Glomerular endothelial cell (primary cell): ENCODE results near the gene ABCC1. TPM values are rescaled to one million over a fixed set of nuclear protein-coding genes. Genes with fewer than 3 reads are reported as not detected.

Experiments used
- DNase-seq: peaks from one replicate; pipeline ENCODE4 v3.0.0-alpha.2; 2011; ENCODE audit warnings: low read depth, low spot score; ENCODE audit errors: extremely low read depth
- total RNA-seq: library from RNA; depleted of rRNA; stranded (reverse); fragments of >200 nt; gene quantifications from 2 replicates; pipeline ENCODE4 v1.2.3, GENCODE V29; 2015

ABCC1 gene
- total RNA-seq, 1 donor from 2014 or later, result 77.9 TPM

DNA sequence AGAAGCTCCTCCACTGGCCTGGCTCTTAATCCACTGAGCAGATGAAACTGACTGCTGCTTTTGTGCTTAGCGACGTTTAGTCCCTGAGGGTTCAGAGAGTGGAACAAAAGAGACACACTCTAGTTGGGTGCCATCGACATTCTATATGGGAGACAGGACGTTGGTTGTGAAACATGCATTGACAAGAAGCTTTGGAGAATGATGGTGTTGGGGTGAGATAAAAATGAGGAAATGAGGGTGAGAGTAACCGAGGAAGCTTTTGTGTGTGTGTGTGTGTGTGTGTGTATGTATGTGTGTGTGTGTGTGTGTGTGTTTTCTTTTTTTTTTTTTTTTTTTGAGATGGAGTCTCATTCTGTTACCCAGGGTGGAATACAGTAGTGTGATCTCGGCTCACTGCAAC, 89.5 kb downstream of the ABCC1 start:
- no peak for DNase-seq

DNA sequence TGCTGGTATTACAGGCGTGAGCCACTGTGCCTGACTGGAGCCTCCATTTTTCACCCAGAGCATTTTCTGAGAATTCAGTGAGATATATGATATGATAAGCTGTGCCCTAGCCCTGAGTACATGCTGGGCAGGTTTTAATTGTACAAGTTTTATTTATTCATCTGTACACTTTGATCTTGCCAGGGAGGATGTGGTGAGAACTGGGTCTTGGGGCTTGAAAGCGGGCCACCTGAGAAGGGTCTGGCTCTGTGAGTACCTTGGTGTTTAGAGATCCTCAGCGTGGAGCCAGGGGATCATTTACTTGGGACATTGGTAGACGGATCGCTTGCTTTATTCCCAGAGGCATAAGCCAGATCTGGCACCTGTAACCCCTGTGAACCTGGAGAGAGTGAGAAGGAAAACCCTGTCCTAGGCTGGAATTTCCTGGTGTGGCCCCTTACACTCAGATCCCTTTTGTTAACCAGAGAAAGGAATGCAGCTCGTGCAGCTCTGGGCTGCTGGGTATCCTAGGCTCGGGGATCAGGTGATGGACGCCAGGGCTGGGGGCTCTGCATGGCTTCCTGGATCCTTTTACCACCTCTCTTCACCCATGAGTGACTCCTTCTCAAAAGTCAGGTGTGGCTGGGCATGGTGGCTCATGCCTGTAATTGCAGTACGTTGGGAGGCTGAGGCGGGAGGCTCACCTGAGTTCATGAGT, 91.9 kb downstream of the ABCC1 start:
- DNase-seq, result no peak

DNA sequence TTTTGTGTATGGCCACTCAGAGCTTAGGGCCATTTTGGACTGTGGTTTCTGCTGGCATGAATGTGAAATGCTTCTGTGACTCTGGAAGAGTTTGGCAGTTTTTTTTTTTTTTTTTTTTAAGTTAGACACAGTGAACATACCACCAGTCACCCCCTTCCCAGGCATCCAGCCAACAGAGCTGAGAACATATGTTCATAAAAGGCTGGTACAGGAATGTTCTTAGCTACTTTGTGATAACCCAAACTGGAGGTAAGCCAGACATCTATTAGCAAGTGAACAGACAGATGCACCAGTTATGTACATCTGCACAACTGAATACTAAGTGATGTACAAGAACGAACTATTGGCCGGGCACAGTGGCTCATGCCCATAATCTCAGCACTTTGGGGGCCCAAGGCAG, 92.7 kb downstream of the ABCC1 start:
- no peak for DNase-seq

DNA sequence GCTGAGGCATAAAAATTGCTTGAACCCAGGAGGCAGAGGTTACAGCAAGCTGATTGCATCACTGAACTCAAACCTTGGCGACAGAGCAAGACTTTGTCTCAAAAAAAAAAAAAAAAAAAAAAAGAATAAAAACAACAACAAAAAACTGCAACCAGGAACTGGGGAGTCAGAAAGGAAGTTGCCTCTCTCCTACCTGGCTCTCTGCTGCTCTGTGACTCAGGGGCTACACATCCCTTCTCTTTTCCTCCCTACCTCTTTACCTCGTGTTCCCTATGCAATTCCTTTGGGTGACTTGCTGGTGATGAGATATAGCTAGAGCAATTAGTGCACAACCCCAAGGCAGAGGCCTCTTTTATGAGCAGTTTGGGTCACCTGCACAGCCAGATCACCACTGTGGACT, 95.9 kb downstream of the ABCC1 start:
- no peak for DNase-seq

DNA sequence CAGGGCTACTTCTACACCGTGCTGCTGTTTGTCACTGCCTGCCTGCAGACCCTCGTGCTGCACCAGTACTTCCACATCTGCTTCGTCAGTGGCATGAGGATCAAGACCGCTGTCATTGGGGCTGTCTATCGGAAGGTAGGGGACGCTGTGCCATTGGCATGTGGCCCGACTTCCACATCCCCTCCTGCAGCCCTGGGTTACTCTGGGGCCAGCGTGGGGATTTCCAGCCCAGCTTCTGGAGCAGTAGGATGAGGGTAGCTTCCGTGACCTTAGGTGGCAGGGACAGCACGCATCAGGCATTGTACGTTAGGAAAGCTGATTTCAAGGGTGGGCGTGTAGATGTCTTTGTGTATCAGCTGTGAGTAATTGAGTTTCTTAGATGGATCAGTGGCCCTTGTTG, 96.5 kb downstream of the ABCC1 start:
- DNase-seq, result no peak

DNA sequence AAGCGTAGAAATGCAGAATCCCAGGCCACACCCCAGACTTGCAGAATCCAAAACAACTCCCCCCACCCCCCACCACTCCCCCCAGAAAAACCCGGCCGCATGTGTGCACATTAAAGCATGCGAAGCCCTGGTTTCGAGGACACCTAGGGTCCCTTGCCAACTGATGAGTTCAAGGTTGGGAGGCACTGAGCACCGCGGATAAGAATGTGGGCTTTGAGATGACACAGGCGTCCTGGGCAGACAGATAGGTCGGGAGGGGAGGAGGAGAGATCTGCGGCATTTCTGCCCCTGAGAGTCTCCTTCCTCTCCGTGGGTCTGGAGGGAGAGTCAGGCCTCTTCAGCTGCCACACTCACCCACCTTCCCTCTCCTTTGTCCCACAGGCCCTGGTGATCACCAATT, 98.3 kb downstream of the ABCC1 start:
- no peak for DNase-seq

DNA sequence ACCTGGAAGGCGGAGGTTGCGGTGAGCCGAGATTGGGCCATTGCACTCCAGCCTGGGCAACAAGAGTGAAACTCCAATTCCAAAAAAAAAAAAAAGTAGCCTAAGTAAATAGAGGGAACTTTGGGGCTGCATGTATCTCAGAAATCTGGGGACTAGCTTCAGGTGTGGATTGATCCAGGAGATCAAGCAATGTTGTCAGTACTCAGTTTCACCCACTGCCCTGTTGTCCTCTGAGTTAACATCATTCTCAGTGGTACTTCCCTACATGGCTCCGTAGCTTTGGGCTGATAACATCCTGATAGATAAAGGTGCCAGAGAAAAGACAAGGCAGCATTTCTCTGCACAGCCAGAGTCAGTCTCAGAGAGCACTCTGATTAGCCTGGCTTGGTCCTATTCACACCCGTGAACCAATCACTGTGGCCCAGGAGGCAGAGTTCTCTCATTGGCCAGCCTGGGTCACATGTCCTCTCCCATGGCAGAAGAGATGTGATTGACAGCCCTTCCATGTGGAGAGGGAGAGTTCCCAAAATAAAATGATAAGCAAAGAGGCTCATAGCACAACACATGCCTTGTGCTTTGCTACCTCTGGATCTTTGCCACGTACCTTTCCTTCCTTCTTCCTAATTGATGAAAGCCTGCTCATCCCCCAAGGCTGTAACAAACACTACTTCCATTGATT, 99.6 kb downstream of the ABCC1 start:
- DNase-seq, result no peak

DNA sequence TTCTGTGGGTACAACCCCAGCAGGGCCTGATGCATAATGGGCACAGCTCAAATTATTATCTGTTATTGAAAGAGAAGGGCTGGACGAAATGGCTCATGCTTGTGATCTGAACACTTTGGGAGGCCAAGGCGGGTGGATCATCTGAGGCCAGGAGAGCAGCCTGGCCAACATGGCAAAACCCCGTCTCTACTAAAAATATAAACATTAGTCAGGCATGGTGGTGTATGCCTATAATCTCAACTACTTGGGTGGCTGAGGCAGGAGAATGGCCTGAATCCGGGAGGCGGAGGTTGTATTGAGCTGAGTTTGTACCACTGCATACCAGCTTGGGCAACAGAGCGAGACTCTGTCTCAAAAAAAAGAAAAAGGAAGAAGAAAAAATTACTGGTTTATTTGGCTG, 100.7 kb downstream of the ABCC1 start:
- no peak for DNase-seq

DNA sequence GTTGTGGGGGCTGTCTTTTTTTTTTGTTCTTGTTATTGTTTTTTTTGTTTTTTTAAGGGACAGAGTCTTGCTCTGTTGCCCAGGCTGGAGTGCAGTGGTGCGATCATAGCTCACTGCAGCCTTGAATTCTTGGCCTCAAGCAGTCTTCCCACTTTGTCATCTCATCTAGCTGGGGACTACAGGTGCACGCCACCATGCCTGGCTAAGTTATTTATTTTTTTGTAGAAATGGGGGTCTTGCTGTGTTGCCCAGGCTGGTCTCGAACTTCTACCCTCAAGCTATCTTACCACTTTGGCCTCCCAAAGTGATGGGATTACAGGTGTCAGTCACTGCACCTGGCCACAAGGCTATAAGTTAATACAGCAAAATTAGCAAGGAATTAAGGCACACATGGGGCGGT, 101.7 kb downstream of the ABCC1 start:
- DNase-seq, result no peak

DNA sequence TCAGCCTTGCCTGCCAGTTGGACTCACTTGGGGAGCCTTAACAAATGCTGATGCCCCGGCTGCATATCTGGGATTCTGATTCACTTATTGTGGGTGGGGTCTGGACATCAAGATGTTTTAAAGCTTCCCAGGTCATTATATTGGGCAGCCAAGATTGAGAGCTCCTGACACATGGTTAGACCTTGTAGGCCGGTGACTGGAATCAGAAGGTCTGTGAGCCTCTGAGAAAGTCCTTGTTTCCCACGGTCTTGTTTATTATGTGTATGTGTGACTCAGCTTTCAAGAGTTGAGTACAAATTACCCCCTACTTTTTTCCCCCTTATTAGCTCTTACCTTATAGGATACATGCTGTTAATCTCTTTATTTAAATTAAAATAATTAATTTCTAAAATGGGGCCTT, 103.5 kb downstream of the ABCC1 start:
- DNase-seq, result no peak

DNA sequence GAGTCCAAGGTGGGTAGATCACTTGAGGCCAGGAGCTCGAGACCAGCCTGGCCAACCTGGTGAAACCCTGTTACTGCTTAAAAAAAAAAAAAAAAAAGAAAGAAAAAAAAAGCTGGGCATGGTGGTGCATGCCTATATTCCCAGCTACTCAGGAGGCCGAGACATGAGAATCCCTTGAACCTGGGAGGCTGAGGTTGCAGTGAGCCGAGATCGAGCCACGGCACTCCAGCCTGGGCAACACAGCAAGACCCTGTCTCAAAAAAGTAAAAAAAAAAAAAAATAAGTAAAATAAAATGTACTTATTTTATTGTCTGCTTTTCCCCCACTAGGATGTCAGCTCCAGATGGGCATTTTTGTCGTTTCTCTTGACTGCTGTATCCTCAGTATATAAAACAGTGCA, 107.7 kb downstream of the ABCC1 start:
- no peak for DNase-seq

DNA sequence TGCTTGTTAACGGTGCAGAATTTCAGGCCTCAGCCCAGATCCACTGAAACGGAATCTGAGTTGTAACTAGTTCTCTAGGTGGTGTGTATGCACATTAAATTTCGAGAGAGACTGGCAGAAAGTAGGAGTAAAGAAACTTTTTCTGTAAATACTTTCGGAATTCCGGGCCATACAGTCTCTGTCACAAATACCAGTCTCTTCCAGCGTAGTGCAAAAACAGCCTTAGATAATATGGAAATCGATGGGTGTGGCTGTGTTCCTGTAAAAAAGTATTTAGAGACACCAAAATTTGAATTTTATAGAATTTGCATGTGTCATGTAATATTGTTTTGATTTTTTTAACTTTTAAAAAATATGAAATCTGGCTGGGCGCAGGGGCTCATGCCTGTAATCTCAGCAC, 109.7 kb downstream of the ABCC1 start:
- DNase-seq, result no peak

DNA sequence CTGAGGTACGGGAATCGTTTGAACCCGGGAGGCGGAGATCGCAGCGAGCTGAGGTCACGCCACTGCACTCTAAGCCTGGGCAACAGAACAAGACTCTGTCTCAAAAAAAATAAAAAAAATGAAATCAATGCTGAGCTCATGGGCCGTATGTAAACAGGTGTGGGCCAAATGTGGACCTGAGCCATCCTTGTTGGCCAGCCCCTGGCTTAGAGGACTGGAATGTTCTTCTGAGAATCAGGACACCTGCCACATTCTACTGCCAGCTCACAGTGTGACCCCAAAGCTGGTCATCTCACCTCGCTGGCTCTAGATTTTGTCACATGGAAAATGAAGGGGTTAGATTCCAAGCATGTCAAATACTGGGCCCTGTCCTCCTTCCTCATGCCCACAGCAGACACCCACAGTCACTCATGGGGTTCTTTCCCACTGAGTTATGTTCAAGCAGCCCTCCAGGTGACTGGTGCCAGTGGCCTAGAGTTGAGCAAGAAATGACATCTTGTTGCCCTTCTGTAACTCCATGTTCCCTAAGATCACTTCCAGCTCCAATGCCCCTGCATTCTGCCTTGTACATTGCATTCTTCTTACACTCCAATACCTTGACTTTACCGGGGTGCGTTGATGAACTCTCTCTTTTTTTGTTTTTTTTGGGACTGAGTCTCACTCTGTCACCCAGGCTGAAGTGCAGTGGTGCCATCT, 110.6 kb downstream of the ABCC1 start:
- no peak for DNase-seq

DNA sequence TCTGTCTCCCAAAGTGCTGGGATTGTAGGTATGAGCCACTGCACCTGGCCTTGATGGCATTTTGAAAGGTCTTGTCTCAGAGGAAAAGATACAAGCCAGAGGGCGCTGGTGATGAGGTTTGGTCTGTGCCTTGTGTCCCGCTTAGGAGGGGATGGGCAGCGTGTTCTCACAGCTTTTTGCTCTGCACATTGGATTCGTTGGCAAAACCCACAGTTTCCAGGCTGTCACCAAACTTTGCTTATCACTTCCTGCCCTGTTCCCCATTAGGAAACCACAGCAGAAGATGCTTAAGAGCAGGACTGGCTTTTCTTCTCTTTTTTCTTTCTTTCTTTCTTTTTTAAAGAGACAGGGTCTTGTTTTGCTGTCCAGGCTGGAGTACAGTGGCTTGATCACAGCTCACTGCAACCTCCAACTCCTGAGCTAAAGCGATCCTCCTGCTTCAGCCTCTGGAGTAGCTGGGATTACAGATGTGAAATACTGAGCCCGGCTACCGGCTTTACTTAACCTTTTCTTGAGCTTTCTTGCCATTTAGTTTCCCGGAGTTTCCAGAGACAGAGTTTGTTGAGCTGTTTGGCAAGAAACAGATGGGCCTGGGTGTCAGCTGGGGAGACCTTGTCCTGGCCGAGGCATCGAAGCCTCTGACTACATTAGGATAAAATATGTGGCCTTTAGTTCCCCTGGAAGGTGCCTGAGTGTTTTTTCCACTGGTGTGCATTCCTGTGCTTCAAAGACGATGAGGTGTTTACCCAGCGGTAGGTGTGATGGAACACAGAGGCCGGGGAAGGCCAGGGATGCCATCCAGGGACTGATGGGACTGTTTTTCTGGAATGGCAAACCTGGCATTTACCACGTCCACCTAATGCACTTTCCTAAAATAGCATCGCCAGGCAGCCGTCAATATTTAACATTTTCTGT, 112.9 kb downstream of the ABCC1 start:
- no peak for DNase-seq

DNA sequence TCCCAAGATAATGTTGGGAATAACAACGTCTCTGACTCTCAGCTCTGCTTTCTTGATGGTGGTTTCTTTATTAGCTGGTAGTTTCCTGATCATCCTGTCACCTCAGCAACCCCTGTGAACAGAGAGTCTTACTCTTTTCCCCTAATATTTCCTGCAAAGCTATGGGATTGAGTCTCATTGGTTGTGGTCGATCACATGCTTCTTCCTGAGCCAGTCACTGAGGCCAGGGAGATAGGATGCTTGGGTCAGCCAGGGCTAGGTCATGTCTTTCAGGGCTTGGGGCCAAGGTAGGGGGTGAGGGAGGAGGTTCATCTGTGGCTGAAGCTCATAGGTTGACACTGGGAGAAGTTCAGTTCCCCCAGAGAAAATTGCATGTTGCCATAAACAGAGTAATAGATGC, 114.3 kb downstream of the ABCC1 start:
- no peak for DNase-seq

DNA sequence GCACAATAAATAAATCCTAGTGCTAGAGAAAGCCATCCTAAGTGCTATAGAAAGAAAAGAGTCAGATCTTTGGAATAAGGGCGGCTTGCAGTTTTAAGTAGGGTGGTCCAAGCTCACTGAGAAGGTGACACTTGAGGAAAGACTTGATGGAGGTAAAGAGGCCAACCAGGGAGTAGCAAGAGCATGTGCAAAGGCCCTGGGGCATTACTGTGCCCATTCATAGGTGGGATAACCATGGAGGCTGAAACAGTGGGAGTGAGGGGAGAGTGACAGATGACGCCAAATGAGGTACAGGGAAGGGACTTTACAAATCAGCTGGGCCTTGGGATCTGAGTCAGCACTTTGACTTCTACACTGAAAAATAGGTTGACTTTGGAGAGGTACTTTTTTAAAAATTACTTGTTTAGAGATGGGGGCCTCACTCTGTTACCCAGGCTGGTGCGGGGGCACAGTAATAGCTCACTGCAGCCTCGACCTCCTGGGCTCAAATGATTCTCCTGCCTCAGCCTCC, 115.5 kb downstream of the ABCC1 start:
- no peak for DNase-seq

DNA sequence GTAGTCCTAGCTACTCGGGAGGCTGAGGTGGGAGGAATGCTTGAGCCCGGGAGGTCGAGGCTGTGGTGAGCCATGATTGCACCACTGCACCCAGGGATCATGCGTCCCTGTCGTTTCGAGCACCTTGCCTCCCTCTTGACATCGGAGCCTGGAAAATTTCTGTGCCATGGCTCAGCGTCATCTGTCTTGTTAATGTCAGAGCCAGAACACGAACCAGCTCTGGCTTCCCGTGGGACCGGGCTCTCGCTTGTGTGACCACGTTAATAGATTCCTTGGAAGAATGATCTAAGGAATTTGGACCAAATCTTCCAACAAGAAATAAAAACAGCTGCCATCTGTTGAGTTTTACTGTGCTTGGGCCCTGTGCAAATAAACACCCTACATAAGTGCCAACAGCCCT, 117.7 kb downstream of the ABCC1 start:
- DNase-seq, result no peak

DNA sequence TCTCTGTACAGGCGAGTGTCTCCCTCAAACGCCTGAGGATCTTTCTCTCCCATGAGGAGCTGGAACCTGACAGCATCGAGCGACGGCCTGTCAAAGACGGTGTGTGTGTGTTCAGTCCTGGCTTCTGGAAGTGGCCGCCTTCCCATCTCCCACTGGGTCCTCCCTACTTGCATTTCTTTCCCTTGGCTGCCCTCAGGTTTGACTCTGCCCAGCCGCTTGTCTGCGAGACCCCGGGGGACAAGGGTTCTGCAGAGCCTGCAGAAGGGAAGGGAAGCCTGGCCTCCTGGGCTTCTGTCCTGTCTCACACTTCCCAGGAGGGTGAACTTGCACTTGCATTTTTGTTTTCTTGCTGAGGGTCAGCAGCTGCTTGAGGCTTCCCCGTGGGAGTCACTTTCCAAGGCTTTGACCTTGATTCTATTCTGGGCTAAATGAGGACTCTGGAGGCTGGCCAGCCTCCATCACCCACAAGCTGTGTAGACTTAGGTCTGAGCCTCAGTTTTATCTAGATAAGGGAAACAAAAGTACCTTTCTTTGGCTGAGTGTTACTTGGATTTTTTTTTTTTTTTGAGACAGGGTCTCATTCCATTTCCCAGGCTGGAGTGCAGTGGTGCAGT, 122.3 kb downstream of the ABCC1 start:
- DNase-seq, result no peak

DNA sequence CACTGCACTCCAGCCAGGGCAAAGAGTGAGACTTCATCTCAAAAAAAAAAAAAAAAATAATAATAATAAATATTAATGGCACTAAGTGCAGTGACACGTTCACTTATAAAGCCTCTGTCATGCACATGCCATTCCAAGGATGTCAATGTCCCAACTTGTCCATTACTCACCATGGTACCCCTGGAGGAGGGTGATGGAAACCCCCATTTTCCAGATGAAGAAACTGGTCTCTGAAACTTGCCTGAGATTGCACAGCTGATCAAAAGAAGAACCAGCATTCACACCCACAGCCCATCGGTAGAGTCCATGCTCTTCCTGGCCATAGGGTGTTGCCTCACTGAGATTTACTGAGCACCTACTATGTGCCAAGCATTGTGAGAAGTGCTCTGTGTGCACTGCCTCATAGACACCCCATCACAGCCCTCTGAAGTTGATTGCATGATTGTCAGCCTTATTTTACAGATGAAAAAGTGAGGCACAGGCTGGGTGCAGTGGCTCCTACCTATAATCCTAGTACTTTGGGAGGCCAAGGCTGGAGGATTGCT, 123.7 kb downstream of the ABCC1 start:
- no peak for DNase-seq
